Heart left ventricle (tissue), 16 donors: ENCODE measurements around the gene LAMA1. TPM values are rescaled to one million over a fixed set of nuclear protein-coding genes. Genes with fewer than 3 reads are reported as not detected.

Experiments used
- ATAC-seq, 4 donors: fragments of 200-7000 bp; cut with Tn5 transposase; one replicate each; pipeline ENCODE4 v1.9.1; 2020 to 2022; ENCODE audit warnings: moderate library complexity in 4 of 4, mild to moderate bottlenecking in 3 of 4, moderate number of reproducible peaks in 1 of 4
- DNase-seq, 5 donors: peaks; one replicate each; pipeline ENCODE4 v3.0.0-alpha.2; 2020
- H3K27ac ChIP-seq, 12 donors: fragments of 200-600 bp; sonication (generic) in 4 of 12; one replicate each; pipeline versions ENCODE4 v1.5.0 to v1.8.0; 2016 to 2022; ENCODE audit warnings: mild to moderate bottlenecking in 2 of 12
- H3K27me3 ChIP-seq, 9 donors: fragments of 200-600 bp; sonication (generic) in 2 of 9; one replicate each; pipeline versions ENCODE4 v1.5.1 to v1.8.0; 2016 to 2022; ENCODE audit warnings: mild to moderate bottlenecking in 3 of 9
- H3K36me3 ChIP-seq, 9 donors: fragments of 200-600 bp; sonication (generic) in 2 of 9; one replicate each; pipeline versions ENCODE4 v1.5.0 to v1.8.0; 2018 to 2022; ENCODE audit warnings: mild to moderate bottlenecking in 2 of 9
- H3K4me1 ChIP-seq, 12 donors: fragments of 200-600 bp; sonication (generic) in 4 of 12; one replicate each; pipeline versions ENCODE4 v1.5.0 to v1.8.0; 2016 to 2022; ENCODE audit warnings: mild to moderate bottlenecking in 3 of 12
- H3K4me3 ChIP-seq, 12 donors: fragments of 200-600 bp; sonication (generic) in 4 of 12; one replicate each; pipeline versions ENCODE4 v1.5.0 to v1.8.0; 2017 to 2022; ENCODE audit warnings: mild to moderate bottlenecking in 9 of 12, moderate library complexity in 4 of 12
- H3K9me3 ChIP-seq, 12 donors: fragments of 200-600 bp; sonication (generic) in 4 of 12; one replicate each; pipeline versions ENCODE4 v1.5.0 to v1.8.0; 2016 to 2022; ENCODE audit warnings: mild to moderate bottlenecking in 1 of 12
- POLR2A ChIP-seq, 2 donors: fragments of 450-650 bp; IDR thresholded peaks; one replicate each; pipeline ENCODE4 v1.6.1; 2017; ENCODE audit warnings: antibody characterized with exemption in 2 of 2, mild to moderate bottlenecking in 2 of 2, moderate library complexity in 2 of 2
- WGBS, 4 donors: extraction: QIAGEN DNeasy Blood & Tissue Kit in 2 of 4; methylation state at CpG; one replicate each; pipeline versions ENCODE4 v1.1.5 to v1.1.7; 2013 to 2018; 5-methylcytosine and 5-hydroxymethylcytosine counted together
- intact Hi-C, 10 donors: fragments of 100-400 bp; cut with DNase I; formaldehyde crosslinking; loops; one replicate each; pipeline versions ENCODE4 v1.11.1 to v1.14.2; 2022
- polyA plus RNA-seq, 2 donors: library from polyadenylated mRNA; stranded (reverse); fragments of 200-250 nt; gene quantifications; one replicate each; pipeline ENCODE4 v1.2.3, GENCODE V29; 2013
- total RNA-seq, 9 donors: library from RNA; depleted of rRNA in 2 of 9; stranded (reverse); fragments of >200 nt in 2 of 9; fragmentation: NEBNext Ultra II Directional in 3 of 9; extraction: Animal tissue kit (Norgen Biotek cat#: 25700) in 3 of 9; gene quantifications; one replicate each; pipeline versions ENCODE4 v1.1.0 to v1.2.4, GENCODE V29; 2016 to 2023
- TF ChIP-seq, protein P1 (sequence below), 12 donors: fragments of 200-600 bp; sonication (generic) in 4 of 12; IDR thresholded peaks; one replicate each; pipeline versions ENCODE4 v1.5.0 to v1.8.0; 2018 to 2022; ENCODE audit warnings: antibody characterized with exemption in 12 of 12, mild to moderate bottlenecking in 5 of 12
- donor health status: ischemic (EF 13 %, LVEDD 7.1; RV severe dilation, severe dysfunction).
- donor health status: healthy with polysubstance abuse.
- donor health status: DM: no; HTN: yes; CAD: no.
- donor health status: DM: no; HTN: no; CAD: no.
- donor health status: ischemic (EF 25% LVEDD 6.9; RV normal size, moderate dysfunction).
- donor health status: ischemic (EF 25% LVEDD 5.7; RV mildly dilated, moderate dysfunction).
- donor health status: healthy.
- donor health status: DM: yes; HTN: yes; CAD: no.
- donor health status: ischemic (EF 35%, LVEDD 5.7; RV mildly dilated, moderate dysfunction).
- donor health status: nonischemic (EF 11% LVEDD 7.7; RV severe dilation, severe dysfunction).
- donor health status: DM: yes; HTN: yes; CAD: no.
- donor health status: PGD.
- donor health status: ischemic (EF 29% LVEDD 5.4; RV normal size, mild dysfunction).
- donor health status: nonischemic (EF 23%, LVEDD 6.1; RV moderate dilation, normal function).

Gene LAMA1
- total and polyA plus RNA-seq, 11 donors: 0.04 to 1.7 (median 0.28) TPM

DNA sequence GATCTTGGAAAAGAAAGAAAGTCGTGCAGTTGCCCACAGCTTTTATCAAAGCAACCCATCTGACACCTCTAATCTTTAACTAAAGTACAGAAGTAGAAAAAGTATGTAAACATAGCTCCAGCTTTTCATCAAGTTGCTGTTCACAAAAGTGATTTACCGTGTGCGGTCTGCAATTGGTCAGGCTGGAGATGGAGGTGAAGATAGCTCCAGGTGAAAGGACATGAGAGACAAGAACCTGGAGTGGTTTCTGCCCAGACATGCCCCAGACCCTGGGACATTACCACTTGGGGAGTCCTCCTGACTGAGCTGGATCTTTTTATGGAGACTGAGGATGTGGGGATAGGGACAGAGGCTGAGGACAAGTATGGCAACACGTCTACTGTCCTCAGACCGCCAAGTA, 82.7 kb downstream of the LAMA1 start:
- 72 to 80% (median 74%) methylated on average over 5 of the region's 5 CpGs for WGBS, 4 donors
- no peak for TF ChIP-seq POLR2A (IDR thresholded peaks at IDR 0.05)
- TF ChIP-seq, protein P1, sequence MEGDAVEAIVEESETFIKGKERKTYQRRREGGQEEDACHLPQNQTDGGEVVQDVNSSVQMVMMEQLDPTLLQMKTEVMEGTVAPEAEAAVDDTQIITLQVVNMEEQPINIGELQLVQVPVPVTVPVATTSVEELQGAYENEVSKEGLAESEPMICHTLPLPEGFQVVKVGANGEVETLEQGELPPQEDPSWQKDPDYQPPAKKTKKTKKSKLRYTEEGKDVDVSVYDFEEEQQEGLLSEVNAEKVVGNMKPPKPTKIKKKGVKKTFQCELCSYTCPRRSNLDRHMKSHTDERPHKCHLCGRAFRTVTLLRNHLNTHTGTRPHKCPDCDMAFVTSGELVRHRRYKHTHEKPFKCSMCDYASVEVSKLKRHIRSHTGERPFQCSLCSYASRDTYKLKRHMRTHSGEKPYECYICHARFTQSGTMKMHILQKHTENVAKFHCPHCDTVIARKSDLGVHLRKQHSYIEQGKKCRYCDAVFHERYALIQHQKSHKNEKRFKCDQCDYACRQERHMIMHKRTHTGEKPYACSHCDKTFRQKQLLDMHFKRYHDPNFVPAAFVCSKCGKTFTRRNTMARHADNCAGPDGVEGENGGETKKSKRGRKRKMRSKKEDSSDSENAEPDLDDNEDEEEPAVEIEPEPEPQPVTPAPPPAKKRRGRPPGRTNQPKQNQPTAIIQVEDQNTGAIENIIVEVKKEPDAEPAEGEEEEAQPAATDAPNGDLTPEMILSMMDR (IDR thresholded peaks at IDR 0.05): no peak
- Histone ChIP-seq H3K36me3 (no peaks in the 10 kb centered on the region), H3K27ac (no peak overlapping the region), H3K4me1 (peaks cover 0 to 8% (median 0%) of the 10 kb centered on the region in 12 donors), H3K27me3 (no peaks in the 10 kb centered on the region), H3K4me3 (no peak overlapping the region), H3K9me3 (no peaks in the 10 kb centered on the region)
- no peak for DNase-seq
- no peak for ATAC-seq
- intact Hi-C loops: no loop called here

DNA sequence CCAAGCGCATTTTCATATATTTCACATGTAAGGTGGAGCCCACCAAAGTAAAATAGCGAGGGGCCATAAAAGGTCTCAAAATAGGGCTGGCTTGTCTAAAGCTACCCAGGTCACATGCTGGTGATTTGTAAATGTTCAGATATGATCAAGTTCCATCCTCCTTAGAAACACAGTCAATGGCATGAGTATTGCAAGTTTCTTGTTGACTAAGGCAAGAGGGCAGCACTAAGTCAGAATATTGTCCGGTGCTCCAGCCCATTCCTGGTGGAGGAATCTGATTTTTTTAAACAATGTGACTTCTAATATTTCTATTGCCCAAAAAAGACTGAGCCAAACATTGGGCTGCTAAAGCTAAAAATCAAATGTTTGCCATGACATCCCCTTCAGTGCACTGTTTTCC, 85.1 kb downstream of the LAMA1 start:
- 84 to 99% (median 89%) methylated on average over 3 of the region's 3 CpGs for WGBS, 4 donors
- Histone ChIP-seq H3K9me3 (no peaks in the 10 kb centered on the region), H3K36me3 (no peaks in the 10 kb centered on the region), H3K27ac (no peak overlapping the region), H3K4me3 (no peak overlapping the region), H3K4me1 (peaks cover 0 to under 1% (median 0%) of the 10 kb centered on the region in 12 donors), H3K27me3 (no peaks in the 10 kb centered on the region)
- no peak for DNase-seq
- intact Hi-C loops: no loop called here
- ATAC-seq: no peak
- no peak for TF ChIP-seq POLR2A (IDR thresholded peaks at IDR 0.05)
- TF ChIP-seq, protein P1 (IDR thresholded peaks at IDR 0.05): no peak

DNA sequence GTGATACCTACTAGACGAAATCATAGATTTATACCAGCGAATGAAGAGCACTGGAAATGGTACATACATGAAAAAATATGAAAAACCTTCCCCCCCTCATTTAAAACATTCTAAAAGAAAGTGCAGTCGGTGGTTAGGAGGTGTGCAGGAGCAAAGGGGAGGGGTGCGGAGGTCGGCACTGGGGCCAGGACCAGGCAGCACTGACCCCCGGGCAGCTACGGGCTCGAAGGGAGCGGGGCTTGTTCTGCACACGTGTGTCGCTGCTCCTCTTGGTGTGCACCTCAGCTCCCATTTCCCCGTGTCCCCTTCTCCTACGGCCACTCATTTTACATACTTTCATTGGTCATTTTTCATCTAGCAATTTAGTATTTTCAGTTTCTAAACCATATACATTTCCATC, 89.0 kb downstream of the LAMA1 start:
- DNase-seq (no peak), ATAC-seq (no peak)
- H3K9me3 ChIP-seq: no peaks in the 10 kb centered on the region
- no peak for TF ChIP-seq POLR2A (IDR thresholded peaks at IDR 0.05)
- TF ChIP-seq, protein P1 (IDR thresholded peaks at IDR 0.05): no peak
- H3K27me3 ChIP-seq: no peaks in the 10 kb centered on the region
- no peak overlapping the region for H3K27ac ChIP-seq
- H3K4me3 ChIP-seq: no peak overlapping the region
- no peaks in the 10 kb centered on the region for H3K4me1 ChIP-seq
- WGBS, 4 donors: 85 to 87% (median 86%) methylated on average over 13 of the region's 13 CpGs
- no peaks in the 10 kb centered on the region for H3K36me3 ChIP-seq
- intact Hi-C loops: loop anchor here in 1 of 10 donors (10.0 kb wide), 1 partner anchor 1144 kb away; no protein-coding TSS in a partner anchor

DNA sequence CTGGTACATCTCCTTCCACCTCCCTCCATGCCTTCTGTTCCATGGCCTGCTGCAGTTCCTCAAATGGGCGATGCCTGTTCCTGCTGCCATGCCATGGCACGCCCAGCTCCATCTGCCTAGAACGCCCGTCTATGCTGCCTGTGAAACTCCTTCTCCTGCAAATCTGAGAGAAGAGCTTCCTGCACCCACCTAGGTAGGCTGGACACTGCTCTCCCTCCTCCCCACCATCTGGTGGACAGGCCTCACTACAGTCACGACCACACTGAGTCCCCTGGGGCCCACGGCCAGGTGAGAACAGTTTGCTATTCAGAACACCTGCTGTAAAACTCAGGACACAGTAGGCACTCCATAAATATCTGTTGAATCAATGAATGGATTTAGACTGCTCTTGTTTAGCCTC, 92.4 kb downstream of the LAMA1 start:
- H3K27me3 ChIP-seq: no peaks in the 10 kb centered on the region
- no peaks in the 10 kb centered on the region for H3K9me3 ChIP-seq
- no peak for ATAC-seq
- TF ChIP-seq, protein P1 (IDR thresholded peaks at IDR 0.05): no peak
- no peak for TF ChIP-seq POLR2A (IDR thresholded peaks at IDR 0.05)
- intact Hi-C loops: loop anchor here in 1 of 10 donors (10.0 kb wide), 1 partner anchor 1140 kb away; no protein-coding TSS in a partner anchor
- H3K4me3 ChIP-seq: no peak overlapping the region
- no peaks in the 10 kb centered on the region for H3K36me3 ChIP-seq
- H3K27ac ChIP-seq: no peak overlapping the region
- no peaks in the 10 kb centered on the region for H3K4me1 ChIP-seq
- DNase-seq: no peak
- WGBS, 4 donors: 80 to 90% (median 89%) methylated on average over 6 of the region's 6 CpGs
